Colon (tissue), 2 donors: Measurements from ENCODE around the gene DENND6B.

ENCODE experiments used
- FAIRE-seq: peaks from 2 replicates; lab custom pipeline; 2012; peaks lifted over from hg19 to GRCh38; lab: Jason Lieb, UNC
- donor health status: control.
- donor health status: control.

DENND6B gene

GRCh38 chr22:50316114-50317065, 10.4 kb downstream of the DENND6B start:
- FAIRE-seq, result no peak

- no peak for FAIRE-seq
Observed at GRCh38 chr22:50315289-50316113, 11.3 kb downstream of the DENND6B start.

- FAIRE-seq, result no peak
Observed at GRCh38 chr22:50314455-50315288, 12.1 kb downstream of the DENND6B start.

- FAIRE-seq, result no peak
Observed at GRCh38 chr22:50314081-50314454, 12.7 kb downstream of the DENND6B start.

- no peak for FAIRE-seq
Observed at GRCh38 chr22:50313600-50313999, 13.2 kb downstream of the DENND6B start.

GRCh38 chr22:50313021-50313420, 13.8 kb downstream of the DENND6B start:
- FAIRE-seq, result no peak

- FAIRE-seq, result no peak
Observed at GRCh38 chr22:50312371-50312770, 14.4 kb downstream of the DENND6B start.

- FAIRE-seq, result no peak
Observed at GRCh38 chr22:50311606-50312351, 15.0 kb downstream of the DENND6B start.

- FAIRE-seq, result no peak
Observed at GRCh38 chr22:50310949-50311444, 15.8 kb downstream of the DENND6B start.

- FAIRE-seq, result no peak
Observed at GRCh38 chr22:50310031-50310722, 16.6 kb downstream of the DENND6B start.

- no peak for FAIRE-seq
Observed at GRCh38 chr22:50309601-50309991, 17.2 kb downstream of the DENND6B start.

GRCh38 chr22:50308986-50309600, 17.7 kb downstream of the DENND6B start:
- FAIRE-seq, result no peak

GRCh38 chr22:50308597-50308935, 18.2 kb downstream of the DENND6B start:
- FAIRE-seq, result no peak

- no peak for FAIRE-seq
Observed at GRCh38 chr22:50307890-50308596, 18.8 kb downstream of the DENND6B start.

- no peak for FAIRE-seq
Observed at GRCh38 chr22:50306753-50307749, 19.8 kb downstream of the DENND6B start, which contains the start of gene PLXNB2. PLXNB2 (minus strand) TSS chr22:50307646; CDS start chr22:50290584, 17,062 bp downstream.

- no peak for FAIRE-seq
Observed at GRCh38 chr22:50305923-50306566, 20.8 kb downstream of the DENND6B start.

- FAIRE-seq, result no peak
Observed at GRCh38 chr22:50305393-50305922, 21.4 kb downstream of the DENND6B start.
